PFSK-1 (cell line): Measurements from ENCODE around the gene MYCBPAP.

Experiments
- FOXP2 ChIP-seq: optimal IDR thresholded peaks from 2 replicates; pipeline ENCODE3; 2011; ENCODE audit warnings: borderline replicate concordance, control low read depth, inconsistent platforms; ENCODE audit not compliant: insufficient read depth; ENCODE audit errors: extremely low read length, extremely low read depth
- POLR2AphosphoS5 ChIP-seq: IDR thresholded peaks from 2 replicates; pipeline ENCODE4 v1.6.1; 2012; ENCODE audit warnings: low read depth, mild to moderate bottlenecking, control low read depth, low read length, moderate library complexity
- SIN3A ChIP-seq: IDR thresholded peaks from 2 replicates; pipeline ENCODE4 v1.6.1; 2012; ENCODE audit warnings: mild to moderate bottlenecking, low read length, moderate library complexity, borderline replicate concordance; ENCODE audit not compliant: insufficient read depth
- TAF1 ChIP-seq: IDR thresholded peaks from 2 replicates; pipeline ENCODE4 v1.6.1; 2012; ENCODE audit warnings: low read length, control low read depth, borderline replicate concordance; ENCODE audit not compliant: insufficient read depth
- TF ChIP-seq, protein P1 (sequence below), 2 experiments: IDR thresholded peaks; 2 replicates each; pipeline versions ENCODE4 v1.6.1 to v1.8.0; 2011 to 2012; ENCODE audit warnings: low read depth in 2 of 2, low read length in 2 of 2, control low read depth in 1 of 2, inconsistent platforms in 1 of 2, mild to moderate bottlenecking in 1 of 2, moderate library complexity in 1 of 2; ENCODE audit not compliant: insufficient read depth in 1 of 2

DNA sequence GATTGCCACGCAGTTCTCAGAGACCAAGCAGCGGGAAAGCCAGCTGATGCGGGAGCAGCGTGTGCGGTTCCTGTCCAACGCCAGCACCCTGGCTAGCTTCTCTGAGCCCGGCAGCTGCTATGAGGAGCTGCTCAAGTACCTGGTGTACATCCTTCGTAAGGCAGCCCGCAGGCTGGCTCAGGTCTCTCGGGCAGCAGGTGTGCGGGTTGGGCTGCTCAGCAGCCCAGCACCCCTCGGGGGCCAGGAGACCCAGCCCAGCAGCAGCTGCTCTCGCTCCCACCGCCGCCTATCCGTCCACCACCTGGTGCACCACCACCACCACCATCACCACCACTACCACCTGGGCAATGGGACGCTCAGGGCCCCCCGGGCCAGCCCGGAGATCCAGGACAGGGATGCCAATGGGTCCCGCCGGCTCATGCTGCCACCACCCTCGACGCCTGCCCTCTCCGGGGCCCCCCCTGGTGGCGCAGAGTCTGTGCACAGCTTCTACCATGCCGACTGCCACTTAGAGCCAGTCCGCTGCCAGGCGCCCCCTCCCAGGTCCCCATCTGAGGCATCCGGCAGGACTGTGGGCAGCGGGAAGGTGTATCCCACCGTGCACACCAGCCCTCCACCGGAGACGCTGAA is 67.5 kb downstream of the MYCBPAP start:
- TF ChIP-seq TAF1 (no peak), POLR2AphosphoS5 (no peak), FOXP2 (no peak), SIN3A (no peak)
- TF ChIP-seq, protein P1, sequence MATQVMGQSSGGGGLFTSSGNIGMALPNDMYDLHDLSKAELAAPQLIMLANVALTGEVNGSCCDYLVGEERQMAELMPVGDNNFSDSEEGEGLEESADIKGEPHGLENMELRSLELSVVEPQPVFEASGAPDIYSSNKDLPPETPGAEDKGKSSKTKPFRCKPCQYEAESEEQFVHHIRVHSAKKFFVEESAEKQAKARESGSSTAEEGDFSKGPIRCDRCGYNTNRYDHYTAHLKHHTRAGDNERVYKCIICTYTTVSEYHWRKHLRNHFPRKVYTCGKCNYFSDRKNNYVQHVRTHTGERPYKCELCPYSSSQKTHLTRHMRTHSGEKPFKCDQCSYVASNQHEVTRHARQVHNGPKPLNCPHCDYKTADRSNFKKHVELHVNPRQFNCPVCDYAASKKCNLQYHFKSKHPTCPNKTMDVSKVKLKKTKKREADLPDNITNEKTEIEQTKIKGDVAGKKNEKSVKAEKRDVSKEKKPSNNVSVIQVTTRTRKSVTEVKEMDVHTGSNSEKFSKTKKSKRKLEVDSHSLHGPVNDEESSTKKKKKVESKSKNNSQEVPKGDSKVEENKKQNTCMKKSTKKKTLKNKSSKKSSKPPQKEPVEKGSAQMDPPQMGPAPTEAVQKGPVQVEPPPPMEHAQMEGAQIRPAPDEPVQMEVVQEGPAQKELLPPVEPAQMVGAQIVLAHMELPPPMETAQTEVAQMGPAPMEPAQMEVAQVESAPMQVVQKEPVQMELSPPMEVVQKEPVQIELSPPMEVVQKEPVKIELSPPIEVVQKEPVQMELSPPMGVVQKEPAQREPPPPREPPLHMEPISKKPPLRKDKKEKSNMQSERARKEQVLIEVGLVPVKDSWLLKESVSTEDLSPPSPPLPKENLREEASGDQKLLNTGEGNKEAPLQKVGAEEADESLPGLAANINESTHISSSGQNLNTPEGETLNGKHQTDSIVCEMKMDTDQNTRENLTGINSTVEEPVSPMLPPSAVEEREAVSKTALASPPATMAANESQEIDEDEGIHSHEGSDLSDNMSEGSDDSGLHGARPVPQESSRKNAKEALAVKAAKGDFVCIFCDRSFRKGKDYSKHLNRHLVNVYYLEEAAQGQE (IDR thresholded peaks at IDR 0.05; ENCODE audit: insufficient read depth in 1 of 2, low read depth in 2 of 2, low read length in 2 of 2): no peak
